ENCODE measurements around the gene PCDHAC1.
"Not testable (repeated sequence)": the region's sequence is repeated elsewhere in the genome, so short reads cannot be mapped to it uniquely, and the experiment has no call there.

Gene PCDHAC1

DNA sequence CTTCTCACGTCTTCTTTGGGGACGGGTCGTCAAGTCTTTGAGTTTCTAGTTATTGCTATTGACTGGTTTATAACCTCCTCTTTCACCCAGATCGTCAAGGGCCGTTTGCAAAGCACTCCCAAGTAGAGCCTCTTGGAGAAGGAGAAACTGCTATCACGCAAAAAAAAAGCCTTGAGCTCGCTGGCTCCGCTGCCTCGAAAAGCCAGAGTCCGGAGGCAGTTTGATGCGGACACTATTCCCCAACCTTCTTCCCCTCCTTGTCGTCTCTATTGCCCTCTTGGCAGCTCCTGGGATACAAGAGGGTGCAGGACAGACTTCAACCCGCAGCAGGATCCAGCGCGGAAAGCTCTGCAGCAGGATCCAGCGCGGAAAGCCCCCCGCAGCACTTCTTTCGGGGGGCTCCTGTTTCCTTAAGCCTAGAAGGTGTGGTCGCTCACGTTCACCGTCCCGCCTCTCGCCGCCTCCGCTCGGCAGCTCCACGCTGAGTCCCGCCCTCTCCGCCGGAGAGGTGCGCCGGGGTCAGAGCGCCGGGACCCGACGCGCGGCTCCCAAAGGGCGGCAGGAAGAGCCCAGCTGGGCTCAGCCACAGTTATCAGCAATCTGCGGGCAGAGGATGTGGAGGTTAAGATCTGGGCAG, at the start of gene PCDHAC1:
PCDHAC1 (plus strand) TSS at position 494 of the 637 bp plus-strand sequence. CDS start 594 bp downstream, outside the sequence.
- no peak for DNase-seq

DNA sequence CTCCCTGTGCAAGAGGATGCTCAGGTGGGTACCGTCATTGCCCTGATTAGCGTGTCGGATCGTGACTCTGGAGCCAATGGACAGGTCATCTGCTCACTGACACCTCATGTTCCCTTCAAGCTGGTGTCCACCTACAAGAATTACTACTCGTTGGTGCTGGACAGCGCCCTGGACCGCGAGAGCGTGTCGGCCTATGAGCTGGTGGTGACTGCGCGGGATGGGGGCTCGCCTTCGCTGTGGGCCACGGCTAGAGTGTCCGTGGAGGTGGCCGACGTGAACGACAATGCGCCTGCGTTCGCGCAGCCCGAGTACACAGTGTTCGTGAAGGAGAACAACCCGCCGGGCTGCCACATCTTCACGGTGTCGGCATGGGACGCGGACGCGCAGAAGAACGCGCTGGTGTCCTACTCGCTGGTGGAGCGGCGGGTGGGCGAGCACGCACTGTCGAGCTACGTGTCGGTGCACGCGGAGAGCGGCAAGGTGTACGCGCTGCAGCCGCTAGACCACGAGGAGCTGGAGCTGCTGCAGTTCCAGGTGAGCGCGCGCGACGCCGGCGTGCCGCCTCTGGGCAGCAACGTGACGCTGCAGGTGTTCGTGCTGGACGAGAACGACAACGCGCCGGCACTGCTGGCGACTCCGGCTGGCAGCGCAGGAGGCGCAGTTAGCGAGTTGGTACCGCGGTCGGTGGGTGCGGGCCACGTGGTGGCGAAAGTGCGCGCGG, 49.4 kb upstream of the PCDHAC1 start:
- not testable (repeated sequence) for DNase-seq

GRCh38 chr5:140877262-140877581, 48.9 kb upstream of the PCDHAC1 start:
- no peak for DNase-seq

GRCh38 chr5:140881889-140882590, 44.1 kb upstream of the PCDHAC1 start, which contains the start of gene PCDHA13:
Gene PCDHA13 (plus strand): TSS chr5:140882124. CDS start chr5:140882269, 145 bp downstream.
- no peak for DNase-seq

- DNase-seq = no peak
Observed at GRCh38 chr5:140882591-140882899, 43.6 kb upstream of the PCDHAC1 start.

GRCh38 chr5:140883373-140883772, 42.7 kb upstream of the PCDHAC1 start:
- DNase-seq = no peak

DNA sequence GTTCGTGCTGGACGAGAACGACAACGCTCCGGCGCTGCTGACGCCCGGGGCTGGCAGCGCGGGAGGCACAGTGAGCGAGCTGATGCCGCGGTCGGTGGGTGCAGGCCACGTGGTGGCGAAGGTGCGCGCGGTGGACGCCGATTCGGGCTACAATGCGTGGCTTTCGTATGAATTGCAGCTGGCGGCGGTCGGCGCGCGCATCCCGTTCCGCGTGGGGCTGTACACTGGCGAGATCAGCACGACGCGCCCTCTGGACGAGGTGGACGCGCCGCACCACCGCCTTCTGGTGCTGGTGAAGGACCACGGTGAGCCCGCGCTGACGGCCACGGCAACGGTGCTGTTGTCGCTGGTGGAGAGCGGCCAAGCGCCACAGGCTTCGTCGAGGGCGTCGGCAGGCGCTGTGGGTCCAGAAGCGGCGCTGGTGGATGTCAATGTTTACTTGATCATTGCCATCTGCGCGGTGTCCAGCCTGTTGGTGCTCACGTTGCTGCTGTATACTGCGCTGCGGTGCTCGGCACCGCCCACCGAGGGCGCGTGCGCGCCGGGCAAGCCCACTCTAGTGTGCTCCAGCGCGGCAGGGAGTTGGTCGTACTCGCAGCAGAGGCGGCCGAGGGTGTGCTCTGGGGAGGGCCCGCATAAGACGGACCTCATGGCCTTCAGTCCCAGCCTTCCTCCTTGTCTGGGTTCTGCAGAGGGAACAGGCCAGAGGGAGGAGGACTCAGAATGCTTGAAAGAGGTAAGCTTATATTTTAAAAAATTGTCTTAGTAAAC, 42.0 kb upstream of the PCDHAC1 start:
- no peak for DNase-seq

DNA sequence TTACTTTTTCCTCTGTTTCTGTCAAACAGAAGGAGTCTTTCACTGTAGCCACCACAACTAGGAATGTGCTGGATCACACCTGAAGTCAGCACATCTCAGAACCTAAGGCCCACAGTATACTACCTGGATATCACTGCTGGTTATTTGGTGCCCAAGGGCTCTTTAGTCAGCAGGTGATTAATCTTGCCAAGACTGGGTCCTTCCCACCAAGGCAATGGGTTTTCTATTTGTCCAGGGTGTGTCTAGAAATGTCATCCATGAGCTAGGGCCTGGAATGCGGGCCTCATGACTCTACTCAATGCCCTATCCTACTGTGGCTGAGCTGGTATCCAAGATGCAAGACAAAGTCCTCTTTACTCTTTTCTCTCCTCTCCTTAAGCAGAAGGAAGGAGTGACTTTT, 9.8 kb upstream of the PCDHAC1 start:
- no peak for DNase-seq

DNA sequence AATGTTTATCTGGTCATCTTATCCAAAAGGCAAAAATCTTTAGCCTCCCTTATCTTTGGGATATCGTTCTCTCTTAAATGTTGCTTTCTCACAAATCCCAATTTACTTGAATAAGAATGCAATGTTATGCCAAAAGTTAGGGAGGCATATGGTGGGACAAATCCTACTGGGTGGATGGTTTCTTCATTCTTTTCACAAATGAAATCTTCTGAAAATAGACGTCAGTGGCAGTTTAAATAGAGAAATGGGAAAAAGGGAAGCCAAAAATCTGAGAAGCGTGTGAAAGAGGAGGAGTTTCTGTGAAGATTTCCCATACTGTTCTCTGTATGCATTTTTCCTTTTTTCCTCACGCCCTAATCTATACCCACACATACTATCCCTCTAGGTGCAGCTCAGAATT, 2.5 kb upstream of the PCDHAC1 start:
- DNase-seq = no peak

GRCh38 chr5:140926443-140927227, 536 bp downstream of the PCDHAC1 start:
- no peak for DNase-seq

- DNase-seq = no peak
Observed at GRCh38 chr5:140927228-140927573, 1.1 kb downstream of the PCDHAC1 start.

GRCh38 chr5:140934964-140935606, 9.0 kb downstream of the PCDHAC1 start:
- no peak for DNase-seq

GRCh38 chr5:140946578-140946977, 20.5 kb downstream of the PCDHAC1 start:
- no peak for DNase-seq

GRCh38 chr5:140951636-140952035, 25.5 kb downstream of the PCDHAC1 start:
- DNase-seq = no peak

GRCh38 chr5:140953234-140953633, 27.1 kb downstream of the PCDHAC1 start:
- DNase-seq = no peak

GRCh38 chr5:140962190-140962589, 36.1 kb downstream of the PCDHAC1 start:
- no peak for DNase-seq

DNA sequence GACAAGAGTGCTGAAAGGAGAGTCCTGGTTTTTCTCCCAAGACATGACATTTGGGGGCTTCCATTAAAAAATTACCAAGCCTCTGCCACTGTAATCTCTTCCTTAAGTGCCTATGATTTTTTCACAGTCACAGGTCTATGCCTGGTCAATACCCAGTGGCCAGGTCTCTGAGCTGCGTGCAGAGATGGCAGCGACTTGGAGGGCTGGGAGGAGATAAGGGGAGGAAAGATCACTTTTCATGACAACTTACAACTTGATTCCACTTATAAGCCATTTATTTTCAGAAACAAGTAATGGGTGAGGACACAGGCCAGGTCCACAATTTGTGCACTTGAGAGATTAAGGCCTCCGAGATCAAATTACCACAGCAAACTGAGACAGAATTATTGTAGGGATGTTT, 38.3 kb downstream of the PCDHAC1 start:
- no peak for DNase-seq

DNA sequence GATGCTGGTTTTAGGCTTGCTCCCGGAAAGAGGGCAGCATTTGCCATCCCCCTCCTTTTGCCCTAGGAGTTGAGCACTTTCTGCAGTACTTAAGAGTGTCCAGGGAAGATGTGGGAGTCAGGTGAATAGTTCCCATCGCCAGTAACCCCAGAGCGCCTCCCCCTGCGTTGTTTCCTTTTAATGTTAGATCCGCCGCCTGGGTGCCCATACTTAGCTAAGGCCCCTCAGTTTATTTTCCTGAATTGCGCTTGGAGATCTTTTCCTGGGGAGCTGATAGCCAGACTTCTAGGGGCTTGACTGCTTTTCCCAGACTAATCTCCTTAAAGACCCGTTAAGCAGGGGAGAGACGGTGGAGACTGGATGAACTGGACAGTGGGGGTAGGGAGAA, 39.8 kb downstream of the PCDHAC1 start:
- DNase-seq = no peak

DNA sequence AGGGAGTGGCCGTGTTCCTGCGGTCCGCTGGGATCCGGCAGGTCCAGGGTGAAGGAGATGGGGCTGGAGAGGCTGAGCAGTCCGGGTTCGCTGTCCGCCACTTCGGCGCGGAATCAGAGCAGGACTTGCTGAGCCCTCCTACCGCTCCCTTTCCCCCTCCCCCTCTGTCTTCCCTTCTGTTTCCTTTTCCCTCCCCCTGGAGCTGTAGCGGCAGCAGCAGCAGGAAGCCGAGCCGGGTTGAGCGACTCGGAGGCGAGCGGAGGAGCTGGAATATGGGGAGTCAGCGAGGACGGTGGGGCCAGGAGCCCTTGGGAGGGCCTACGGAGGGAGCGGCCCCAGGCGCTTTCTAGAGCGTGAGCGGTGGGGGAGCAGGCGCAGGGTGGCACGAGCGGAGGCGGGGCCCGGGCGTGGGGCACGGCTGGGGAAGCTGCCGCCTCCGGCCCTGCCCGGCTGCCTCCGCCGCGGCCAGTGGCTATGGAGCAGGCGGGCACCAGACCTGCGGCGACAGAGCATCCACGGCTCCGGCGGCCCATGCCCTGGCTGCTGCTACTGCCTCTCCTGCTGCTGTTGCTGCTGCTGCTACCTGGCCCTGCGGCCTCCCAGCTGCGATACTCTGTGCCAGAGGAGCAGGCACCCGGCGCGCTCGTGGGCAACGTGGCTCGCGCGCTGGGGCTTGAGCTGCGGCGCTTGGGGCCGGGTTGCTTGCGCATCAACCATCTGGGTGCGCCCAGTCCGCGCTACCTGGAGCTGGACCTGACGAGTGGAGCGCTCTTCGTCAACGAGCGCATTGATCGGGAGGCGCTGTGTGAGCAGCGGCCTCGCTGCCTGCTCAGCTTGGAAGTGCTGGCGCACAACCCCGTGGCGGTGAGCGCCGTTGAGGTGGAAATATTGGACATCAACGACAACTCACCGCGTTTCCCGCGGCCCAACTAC, 40.5 kb downstream of the PCDHAC1 start, which contains the start of gene PCDHAC2:
PCDHAC2 (plus strand) TSS at position 184 of the 933 bp plus-strand sequence; CDS start at position 475, 291 bp downstream.
- no peak for DNase-seq

- no peak for DNase-seq
Observed at GRCh38 chr5:140967226-140967893, 41.3 kb downstream of the PCDHAC1 start.

All from NK-92 treated with Interleukin-12 subunit alpha and Interleukin-12 subunit beta, amount 100 ng/mL, for 24 hours (cell line).